Fibroblast of lung (primary cell): ENCODE results near the gene HMOX2. TPM values are rescaled to one million over a fixed set of nuclear protein-coding genes. Genes with fewer than 3 reads are reported as not detected.

Experiments used
- DNase-seq, 2 donors: peaks; one replicate each; pipeline versions ENCODE4 v3.0.0 to v3.0.0-alpha.2; 2010; ENCODE audit warnings: low read depth in 2 of 2
- H2AFZ ChIP-seq: 2 replicates; pipeline ENCODE4 v1.5.1; 2012; ENCODE audit warnings: low read length, control low read depth, inconsistent platforms
- H3K27ac ChIP-seq: 2 replicates; pipeline ENCODE4 v1.5.1; 2011; ENCODE audit warnings: low read length, control low read depth; ENCODE audit not compliant: insufficient read depth
- H3K27me3 ChIP-seq: 2 replicates; pipeline ENCODE4 v1.5.1; 2011; ENCODE audit warnings: mild to moderate bottlenecking, low read length; ENCODE audit not compliant: control insufficient read depth, insufficient read depth
- H3K36me3 ChIP-seq: 2 replicates; pipeline ENCODE4 v1.5.1; 2011; ENCODE audit warnings: low read length; ENCODE audit not compliant: control insufficient read depth, insufficient read depth
- H3K4me1 ChIP-seq: 2 replicates; pipeline ENCODE4 v1.5.1; 2011; ENCODE audit warnings: low read length; ENCODE audit not compliant: control insufficient read depth, insufficient read depth; ENCODE audit errors: extremely low read depth
- H3K4me2 ChIP-seq: 2 replicates; pipeline ENCODE4 v1.5.1; 2011; ENCODE audit warnings: low read length, control low read depth; ENCODE audit not compliant: insufficient read depth; ENCODE audit errors: extremely low read depth
- H3K4me3 ChIP-seq, 4 experiments: fragments of 200-600 bp in 1 of 4; sonication (generic) in 1 of 4; replicated peaks in 1 of 4; 2 replicates each; pipeline ENCODE4 v1.5.1; 2011 to 2016; ENCODE audit warnings: low read length in 4 of 4, low read depth in 3 of 4, mild to moderate bottlenecking in 3 of 4, control low read depth in 2 of 4, inconsistent platforms in 1 of 4, mixed read lengths in 1 of 4; ENCODE audit not compliant: insufficient read depth in 1 of 4; ENCODE audit errors: control extremely low read depth in 1 of 4
- H3K79me2 ChIP-seq: 2 replicates; pipeline ENCODE4 v1.5.1; 2012; ENCODE audit warnings: mild to moderate bottlenecking, low read length, inconsistent platforms; ENCODE audit not compliant: control insufficient read depth, insufficient read depth
- H3K9ac ChIP-seq: 2 replicates; pipeline ENCODE4 v1.5.1; 2011; ENCODE audit warnings: mild to moderate bottlenecking, low read length, control low read depth; ENCODE audit not compliant: insufficient read depth
- H3K9me3 ChIP-seq: 2 replicates; pipeline ENCODE4 v1.5.1; 2012; ENCODE audit warnings: low read depth, low read length; ENCODE audit not compliant: control insufficient read depth, insufficient read depth
- H4K20me1 ChIP-seq: 2 replicates; pipeline ENCODE4 v1.5.1; 2011; ENCODE audit warnings: low read length; ENCODE audit not compliant: control insufficient read depth, insufficient read depth; ENCODE audit errors: extremely low read depth
- EZH2 ChIP-seq: IDR thresholded peaks from 2 replicates; pipeline ENCODE4 v1.5.1; 2012; ENCODE audit warnings: low read length, control low read depth, mild to moderate bottlenecking; ENCODE audit errors: missing control alignments
- polyA plus RNA-seq, 2 donors: library from polyadenylated mRNA; depleted of rRNA in 1 of 2; stranded (reverse) in 1 of 2; unstranded in 1 of 2; fragments of >200 nt; gene quantifications; 2 replicates each; pipeline ENCODE4 v1.2.1, GENCODE V29; 2011 to 2012; ENCODE audit warnings: missing spikeins in 1 of 2
- total RNA-seq: library from RNA; depleted of rRNA; stranded (reverse); fragments of >200 nt; gene quantifications from 2 replicates; pipeline ENCODE4 v1.2.1, GENCODE V29; 2014
- TF ChIP-seq, protein P1 (sequence below), 2 donors: IDR thresholded peaks in 1 of 2; conservative IDR thresholded peaks in 1 of 2; 1 replicate in 1 of 2; 2 replicates in 1 of 2; pipeline ENCODE4 v1.5.1; 2011 to 2012; ENCODE audit warnings: low read length in 2 of 2, control low read depth in 1 of 2, inconsistent platforms in 1 of 2, low read depth in 1 of 2, mild to moderate bottlenecking in 1 of 2

Gene HMOX2
- total and polyA plus RNA-seq, 2 donors (not counting 1 experiment from before 2014, with no cell fraction given): 40.0 to 45.7 TPM

DNA sequence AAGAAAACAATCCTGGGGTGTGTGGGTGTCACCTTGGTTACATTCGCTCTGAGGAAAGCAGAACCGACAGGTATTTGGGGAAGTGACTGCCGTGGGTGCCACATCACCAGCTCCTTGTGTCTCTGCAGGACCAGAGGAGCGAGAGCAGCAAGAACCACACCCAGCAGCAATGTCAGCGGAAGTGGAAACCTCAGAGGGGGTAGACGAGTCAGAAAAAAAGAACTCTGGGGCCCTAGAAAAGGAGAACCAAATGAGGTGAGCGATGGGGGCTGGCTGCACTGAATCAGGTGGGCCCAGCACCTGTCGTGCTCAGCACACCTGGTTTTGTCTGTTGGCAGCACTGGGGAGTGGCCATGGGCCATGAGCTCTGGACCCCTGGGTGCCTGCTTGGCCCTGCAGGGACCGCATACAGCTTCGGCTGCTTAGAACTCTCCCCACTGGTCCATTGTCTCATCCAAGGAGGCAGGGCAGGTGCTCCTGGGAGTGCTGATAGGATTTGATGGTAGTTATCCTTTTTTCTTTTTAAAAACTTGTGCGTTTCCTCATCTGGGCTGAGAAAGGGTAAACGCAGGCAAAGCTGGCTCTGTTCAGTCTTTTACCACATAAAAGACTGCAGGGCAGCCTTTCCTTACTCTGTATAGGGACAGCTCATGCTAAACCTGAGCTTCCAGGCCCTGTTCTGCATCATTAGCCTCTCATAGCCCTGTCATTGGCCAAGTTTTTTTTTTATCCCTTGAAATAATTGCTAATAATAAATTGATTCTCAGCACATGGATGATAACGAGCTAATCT, 29.4 kb downstream of the HMOX2 start:
- Histone ChIP-seq H3K27me3 (no peaks in the 10 kb centered on the region), H3K9me3 (no peaks in the 10 kb centered on the region), H3K4me2 (no peak overlapping the region), H3K79me2 (peaks cover 19% of the 10 kb centered on the region), H3K36me3 (peaks cover 14% of the 10 kb centered on the region), H3K27ac (no peak overlapping the region), H3K4me3 (no peak overlapping the region), H3K4me1 (peaks cover 9% of the 10 kb centered on the region), H4K20me1 (no peaks in the 10 kb centered on the region), H2AFZ (no peak overlapping the region), H3K9ac (no peak overlapping the region)
- no peak for DNase-seq
- no peak for TF ChIP-seq EZH2
- TF ChIP-seq, protein P1, sequence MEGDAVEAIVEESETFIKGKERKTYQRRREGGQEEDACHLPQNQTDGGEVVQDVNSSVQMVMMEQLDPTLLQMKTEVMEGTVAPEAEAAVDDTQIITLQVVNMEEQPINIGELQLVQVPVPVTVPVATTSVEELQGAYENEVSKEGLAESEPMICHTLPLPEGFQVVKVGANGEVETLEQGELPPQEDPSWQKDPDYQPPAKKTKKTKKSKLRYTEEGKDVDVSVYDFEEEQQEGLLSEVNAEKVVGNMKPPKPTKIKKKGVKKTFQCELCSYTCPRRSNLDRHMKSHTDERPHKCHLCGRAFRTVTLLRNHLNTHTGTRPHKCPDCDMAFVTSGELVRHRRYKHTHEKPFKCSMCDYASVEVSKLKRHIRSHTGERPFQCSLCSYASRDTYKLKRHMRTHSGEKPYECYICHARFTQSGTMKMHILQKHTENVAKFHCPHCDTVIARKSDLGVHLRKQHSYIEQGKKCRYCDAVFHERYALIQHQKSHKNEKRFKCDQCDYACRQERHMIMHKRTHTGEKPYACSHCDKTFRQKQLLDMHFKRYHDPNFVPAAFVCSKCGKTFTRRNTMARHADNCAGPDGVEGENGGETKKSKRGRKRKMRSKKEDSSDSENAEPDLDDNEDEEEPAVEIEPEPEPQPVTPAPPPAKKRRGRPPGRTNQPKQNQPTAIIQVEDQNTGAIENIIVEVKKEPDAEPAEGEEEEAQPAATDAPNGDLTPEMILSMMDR (conservative IDR thresholded peaks at IDR 0.05 in 1 of 2, IDR thresholded peaks at IDR 0.05 in 1 of 2; ENCODE audit: low read depth in 1 of 2, low read length in 2 of 2): no peak

DNA sequence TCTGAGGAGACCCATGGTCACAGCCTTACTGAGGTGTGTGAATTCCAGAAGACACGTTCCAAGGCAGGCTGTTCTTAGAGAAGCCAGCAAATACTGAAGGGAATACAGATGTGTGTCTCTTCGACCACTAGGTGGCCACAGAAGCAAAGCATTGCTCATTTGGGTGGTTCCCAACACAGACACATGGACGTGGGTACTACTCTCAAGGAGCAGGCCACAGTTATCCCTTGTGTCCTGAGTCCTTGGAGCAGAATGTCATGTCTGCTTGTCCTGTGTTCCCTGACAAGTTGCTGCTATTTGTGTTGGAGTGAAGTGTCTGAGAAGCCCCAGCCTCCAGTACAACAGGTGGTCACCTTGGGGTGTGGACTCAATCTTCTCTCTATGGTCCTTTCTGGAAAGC, 30.3 kb downstream of the HMOX2 start:
- Histone ChIP-seq H3K79me2 (peaks cover 19% of the 10 kb centered on the region), H3K9me3 (no peaks in the 10 kb centered on the region), H3K4me1 (peaks cover 6% of the 10 kb centered on the region), H3K27me3 (no peaks in the 10 kb centered on the region), H2AFZ (no peak overlapping the region), H3K9ac (no peak overlapping the region), H4K20me1 (no peaks in the 10 kb centered on the region), H3K27ac (no peak overlapping the region), H3K4me3 (no peak overlapping the region), H3K4me2 (no peak overlapping the region), H3K36me3 (peaks cover 19% of the 10 kb centered on the region)
- TF ChIP-seq, protein P1 (conservative IDR thresholded peaks at IDR 0.05 in 1 of 2, IDR thresholded peaks at IDR 0.05 in 1 of 2; ENCODE audit: low read depth in 1 of 2, low read length in 2 of 2): peak; percentile 88 to 92
- no peak for TF ChIP-seq EZH2
- DNase-seq: peak; percentile 70 to 84

DNA sequence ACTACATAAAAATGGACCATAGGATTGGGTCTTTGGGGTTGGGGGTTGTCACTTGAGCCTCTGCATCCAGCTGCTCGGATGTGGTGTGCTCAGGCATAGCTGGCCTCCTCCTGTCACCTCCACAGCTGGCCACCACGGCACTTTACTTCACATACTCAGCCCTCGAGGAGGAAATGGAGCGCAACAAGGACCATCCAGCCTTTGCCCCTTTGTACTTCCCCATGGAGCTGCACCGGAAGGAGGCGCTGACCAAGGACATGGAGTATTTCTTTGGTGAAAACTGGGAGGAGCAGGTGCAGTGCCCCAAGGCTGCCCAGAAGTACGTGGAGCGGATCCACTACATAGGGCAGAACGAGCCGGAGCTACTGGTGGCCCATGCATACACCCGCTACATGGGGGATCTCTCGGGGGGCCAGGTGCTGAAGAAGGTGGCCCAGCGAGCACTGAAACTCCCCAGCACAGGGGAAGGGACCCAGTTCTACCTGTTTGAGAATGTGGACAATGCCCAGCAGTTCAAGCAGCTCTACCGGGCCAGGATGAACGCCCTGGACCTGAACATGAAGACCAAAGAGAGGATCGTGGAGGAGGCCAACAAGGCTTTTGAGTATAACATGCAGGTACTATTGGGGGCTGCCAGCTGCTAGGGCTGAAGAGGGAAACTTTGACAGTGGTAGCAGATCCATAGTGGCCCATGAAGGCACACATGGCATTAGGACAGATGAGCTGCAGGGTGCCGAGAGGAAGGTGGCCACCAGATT, 31.6 kb downstream of the HMOX2 start:
- Histone ChIP-seq H2AFZ (no peak overlapping the region), H3K9me3 (no peaks in the 10 kb centered on the region), H4K20me1 (no peaks in the 10 kb centered on the region), H3K9ac (no peak overlapping the region), H3K27ac (no peak overlapping the region), H3K79me2 (peaks cover 10% of the 10 kb centered on the region), H3K27me3 (no peaks in the 10 kb centered on the region), H3K4me1 (no peaks in the 10 kb centered on the region), H3K4me3 (no peak overlapping the region), H3K36me3 (peaks cover 21% of the 10 kb centered on the region), H3K4me2 (no peak overlapping the region)
- TF ChIP-seq EZH2: no peak
- TF ChIP-seq, protein P1 (conservative IDR thresholded peaks at IDR 0.05 in 1 of 2, IDR thresholded peaks at IDR 0.05 in 1 of 2; ENCODE audit: low read depth in 1 of 2, low read length in 2 of 2): no peak
- no peak for DNase-seq
